Measurements from ENCODE around the gene ZDHHC11.

GRCh38 chr5:887947-888637 is 37.3 kb upstream of the ZDHHC11 start:
- no peak for TF ChIP-seq CTCF (conservative IDR thresholded peaks at IDR 0.05; ENCODE audit: low read depth in 2 of 2)
- no peak for TF ChIP-seq REST (IDR thresholded peaks at IDR 0.05; ENCODE audit: unreplicated experiment)
- TF ChIP-seq JUNB (IDR thresholded peaks at IDR 0.05; ENCODE audit: unreplicated experiment), result no peak
- TF ChIP-seq ZNF114 (CRISPR knock-in tag; IDR thresholded peaks at IDR 0.05), result no peak
- no peak for TF ChIP-seq STAT1 (IDR thresholded peaks at IDR 0.05; ENCODE audit: unreplicated experiment)
- TF ChIP-seq EZH2 (IDR thresholded peaks at IDR 0.05; ENCODE audit: low read depth, unreplicated experiment), result no peak
- no peak for TF ChIP-seq ETS1 (IDR thresholded peaks at IDR 0.05)
- TF ChIP-seq NANOG (IDR thresholded peaks at IDR 0.05; ENCODE audit: borderline replicate concordance), result no peak
- no peak for TF ChIP-seq EZH2phosphoT487 (IDR thresholded peaks at IDR 0.05; ENCODE audit: unreplicated experiment)
- no peak for TF ChIP-seq POLR2AphosphoS5 (IDR thresholded peaks at IDR 0.05; ENCODE audit: low read depth)
